Fibroblast of skin of left quadriceps (primary cell): Measurements from ENCODE around the gene NENF.
"Not testable (repeated sequence)": the region's sequence is repeated elsewhere in the genome, so short reads cannot be mapped to it uniquely, and the experiment has no call there.

Source experiments
- DNase-seq, 2 experiments: peaks; one replicate each; pipeline ENCODE4 v3.0.0-alpha.2; 2013; ENCODE audit warnings: low read depth in 2 of 2

NENF gene

DNA sequence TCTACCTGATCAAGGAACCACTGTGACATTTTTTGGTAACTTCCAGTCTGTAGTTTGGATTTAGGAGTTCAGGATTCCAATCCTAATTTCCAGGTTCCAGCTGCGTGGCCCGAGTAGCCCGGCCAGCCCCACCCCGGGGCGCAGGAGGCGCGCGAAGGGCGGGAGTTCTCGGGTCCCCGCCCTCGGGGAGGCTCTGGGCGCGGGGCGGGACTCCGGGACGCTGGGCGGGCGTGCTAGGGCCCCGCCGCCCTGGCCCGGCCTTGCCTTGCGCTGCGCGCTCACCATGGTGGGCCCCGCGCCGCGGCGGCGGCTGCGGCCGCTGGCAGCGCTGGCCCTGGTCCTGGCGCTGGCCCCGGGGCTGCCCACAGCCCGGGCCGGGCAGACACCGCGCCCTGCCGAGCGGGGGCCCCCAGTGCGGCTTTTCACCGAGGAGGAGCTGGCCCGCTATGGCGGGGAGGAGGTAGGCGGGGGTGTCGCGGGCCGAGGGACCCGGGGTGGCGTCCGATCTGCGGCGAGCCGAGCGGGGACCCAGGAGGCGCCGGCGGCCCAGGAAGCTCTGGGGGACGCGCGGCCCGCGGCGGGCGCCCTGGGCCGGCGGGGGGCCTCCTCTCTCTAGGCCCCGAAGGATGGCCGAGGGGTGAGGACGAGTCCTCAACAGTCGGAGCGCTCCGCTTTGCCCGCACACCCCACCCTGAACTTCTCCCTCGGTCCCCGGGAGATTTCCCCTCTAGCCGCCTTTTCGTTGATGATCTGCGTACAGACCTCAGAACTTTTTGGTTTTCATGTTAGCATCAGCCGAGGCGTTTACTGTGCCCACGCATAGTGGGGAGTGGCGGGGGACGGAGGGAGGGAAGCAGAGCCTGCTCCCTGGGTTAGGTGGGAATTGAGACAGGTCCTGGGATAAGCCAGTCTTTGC, at the start of gene NENF:
Gene NENF (plus strand): TSS at position 260 of the 916 bp plus-strand sequence. CDS start 24 bp downstream, at position 284.
- peak; percentile 45 to 52 for DNase-seq

DNA sequence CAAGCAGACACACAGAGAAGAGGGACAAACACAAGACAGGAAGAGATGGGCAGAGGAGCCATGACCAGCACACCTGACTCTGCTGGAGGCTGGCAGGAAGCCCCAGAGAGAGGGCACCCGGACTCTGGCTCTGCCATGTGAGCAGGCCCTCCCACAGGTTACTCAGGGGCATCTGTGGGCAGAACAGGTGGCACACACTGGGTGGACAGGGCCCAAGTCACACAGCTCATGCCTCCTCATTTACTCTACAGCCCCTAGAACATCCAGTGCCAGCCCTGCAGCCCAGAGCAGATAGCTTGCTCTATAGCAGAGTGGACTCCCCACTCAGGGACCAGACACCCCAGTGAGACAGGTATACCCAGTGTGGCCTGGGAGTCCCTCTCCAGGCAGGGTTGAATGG, 46.7 kb upstream of the NENF start:
- DNase-seq, result no peak

DNA sequence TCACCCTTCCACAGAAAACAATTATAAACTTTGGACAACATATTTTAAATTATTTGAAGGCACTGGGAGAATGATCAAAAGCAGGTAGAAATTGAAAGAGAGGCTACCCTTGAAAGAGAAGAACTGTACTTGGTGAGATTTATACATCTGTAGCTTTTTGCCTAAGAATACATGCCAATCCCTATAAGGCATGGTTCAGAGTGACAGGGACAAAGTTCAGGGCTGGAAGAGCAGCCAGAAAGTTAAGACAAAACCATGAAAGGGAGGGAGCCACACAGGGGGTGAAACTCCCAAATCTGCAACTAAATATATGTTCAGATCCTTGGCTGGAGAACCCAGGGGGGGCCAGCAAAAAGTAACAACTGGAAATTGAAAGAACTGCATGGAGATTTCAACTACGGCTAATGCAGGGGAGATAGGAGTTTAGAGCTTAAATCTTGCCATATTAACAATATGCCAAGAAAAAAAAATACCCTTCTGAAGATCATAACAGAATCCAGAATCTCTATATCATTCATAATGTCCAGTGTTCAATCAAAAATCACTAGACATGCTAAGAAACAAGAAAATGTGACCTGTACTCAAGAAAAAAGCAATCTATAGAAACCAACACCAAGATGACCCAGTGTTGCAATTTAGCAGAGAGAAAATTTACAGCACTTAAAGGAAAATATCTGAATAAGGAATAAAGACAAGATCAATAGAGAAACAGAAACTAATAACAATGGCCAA, 43.6 kb upstream of the NENF start:
- no peak for DNase-seq

DNA sequence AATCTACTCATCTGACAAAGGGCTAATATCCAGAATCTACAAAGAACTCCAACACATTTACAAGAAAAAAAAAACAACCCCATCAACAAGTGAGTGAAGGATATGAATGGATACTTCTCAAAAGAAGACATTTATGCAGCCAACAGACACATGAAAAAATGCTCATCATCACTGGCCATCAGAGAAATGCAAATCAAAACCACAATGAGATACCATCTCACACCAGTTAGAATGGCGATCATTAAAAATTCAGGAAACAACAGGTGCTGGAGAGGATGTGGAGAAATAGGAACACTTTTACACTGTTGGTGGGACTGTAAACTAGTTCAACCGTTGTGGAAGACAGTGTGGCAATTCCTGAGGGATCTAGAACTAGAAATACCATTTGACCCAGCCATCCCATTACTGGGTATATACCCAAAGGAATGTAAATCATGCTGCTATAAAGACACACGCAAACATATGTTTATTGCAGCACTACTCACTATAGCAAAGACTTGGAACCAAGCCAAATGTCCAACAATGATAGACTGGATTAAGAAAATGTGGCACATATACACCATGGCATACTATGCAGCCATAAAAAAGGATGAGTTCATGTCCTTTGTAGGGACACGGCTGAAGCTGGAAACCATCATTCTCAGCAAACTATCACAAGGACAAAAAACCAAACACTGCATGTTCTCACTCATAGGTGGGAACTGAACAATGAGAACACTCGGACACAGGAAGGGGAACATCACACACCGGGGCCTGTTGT, 36.9 kb upstream of the NENF start:
- DNase-seq, result not testable (repeated sequence)

- no peak for DNase-seq
Observed at GRCh38 chr1:212396638-212397037, 36.1 kb upstream of the NENF start.

DNA sequence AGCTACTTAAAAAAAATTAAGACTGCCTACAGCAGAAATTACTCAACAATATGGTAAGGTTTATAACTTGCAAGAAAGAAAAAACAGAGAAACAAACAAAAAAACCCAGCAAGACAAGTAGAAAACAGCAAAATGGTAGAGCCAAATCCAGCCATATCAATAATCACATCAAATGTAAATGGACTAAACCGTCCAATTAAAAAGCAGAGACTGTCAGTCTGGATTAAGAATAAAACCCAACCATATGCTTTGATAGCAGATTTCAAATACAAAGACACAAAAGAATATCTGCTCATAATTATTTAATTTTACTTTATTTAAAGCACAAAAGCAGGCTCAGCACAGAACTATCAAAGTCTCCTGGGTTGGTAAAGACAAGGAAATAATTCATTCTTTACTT, 35.5 kb upstream of the NENF start:
- no peak for DNase-seq

GRCh38 chr1:212401042-212401441, 31.7 kb upstream of the NENF start:
- DNase-seq, result no peak

GRCh38 chr1:212401838-212402582, 30.7 kb upstream of the NENF start:
- peak; percentile 13 for DNase-seq

- no peak for DNase-seq
Observed at GRCh38 chr1:212402666-212403321, 29.9 kb upstream of the NENF start.

DNA sequence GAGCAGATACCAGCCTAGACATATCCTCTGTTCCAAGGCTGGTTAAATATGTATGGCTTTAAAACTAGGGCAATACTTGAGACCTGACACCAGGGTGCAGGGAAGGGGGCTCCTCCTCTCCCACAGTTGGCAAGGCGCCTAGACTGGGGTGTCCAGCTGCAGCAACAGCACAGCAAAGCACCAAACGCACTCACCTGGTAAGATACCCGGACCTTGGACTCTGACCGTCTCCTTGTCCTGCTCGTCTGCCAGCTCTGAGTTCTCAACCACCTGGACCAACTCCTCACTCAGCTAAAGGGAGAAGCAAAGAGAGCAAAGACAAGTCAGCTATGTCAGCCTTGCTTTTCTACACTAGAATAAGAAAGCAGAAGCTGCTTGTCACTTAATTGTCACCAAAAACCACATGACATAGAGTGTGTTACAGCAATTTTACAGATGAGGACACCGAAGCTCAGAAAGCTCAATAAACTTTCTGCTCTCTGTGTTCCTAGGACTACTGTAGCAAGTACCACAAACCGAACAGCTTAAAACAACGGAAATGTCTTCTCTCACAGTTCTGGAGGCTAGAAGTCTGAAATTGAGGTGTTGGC, 22.4 kb upstream of the NENF start:
- no peak for DNase-seq

- no peak for DNase-seq
Observed at GRCh38 chr1:212412374-212412773, 20.3 kb upstream of the NENF start.

GRCh38 chr1:212413902-212414327, 18.8 kb upstream of the NENF start:
- DNase-seq, result no peak

GRCh38 chr1:212414328-212415106, 18.2 kb upstream of the NENF start, which contains the start of gene PACC1:
Gene PACC1, minus strand, starts transcription at chr1:212414886. Its CDS starts 129 bp downstream, at chr1:212414757.
- peak; percentile 60 for DNase-seq

DNA sequence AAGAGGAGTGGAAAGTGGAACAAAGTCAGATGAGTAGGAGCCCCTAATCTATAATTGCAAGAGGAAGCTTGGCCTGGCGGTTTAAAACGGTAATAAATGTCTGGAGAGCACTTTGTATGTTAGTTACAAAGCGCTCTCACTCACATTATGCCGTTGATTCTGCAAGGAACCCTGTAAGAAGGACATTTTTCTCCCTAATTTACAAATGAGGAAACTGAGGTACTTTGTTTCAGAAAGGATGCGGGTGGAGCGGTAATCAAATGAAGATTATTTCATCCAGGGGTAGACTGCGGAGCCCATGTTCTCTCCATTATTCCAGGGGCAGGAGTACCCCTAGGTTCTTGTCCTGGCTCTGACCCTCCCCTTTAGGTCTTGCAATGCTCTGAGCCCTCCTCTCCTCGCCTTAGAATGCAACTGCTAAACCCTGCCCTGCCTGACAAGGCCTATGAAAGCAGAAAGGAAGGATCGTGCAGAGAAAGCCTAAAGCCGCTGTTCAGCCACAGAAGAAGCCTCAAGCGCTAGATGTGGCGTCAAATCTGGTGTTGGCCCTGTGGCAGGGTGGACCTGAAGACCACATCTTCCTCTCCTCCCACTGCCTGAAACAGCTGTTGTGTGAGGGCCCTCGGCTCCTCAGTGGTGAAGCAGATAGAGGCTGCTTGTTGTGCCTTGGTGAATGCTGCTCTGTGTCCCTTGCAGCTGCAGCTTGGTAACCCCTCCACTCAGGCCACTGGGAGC, 17.4 kb upstream of the NENF start:
- DNase-seq, result no peak

- DNase-seq, result no peak
Observed at GRCh38 chr1:212421165-212421564, 11.6 kb upstream of the NENF start.

- no peak for DNase-seq
Observed at GRCh38 chr1:212423879-212424278, 8.8 kb upstream of the NENF start.

GRCh38 chr1:212428496-212428895, 4.2 kb upstream of the NENF start:
- DNase-seq, result no peak

- DNase-seq, result peak in 1 of 2 experiments; percentile 25
Observed at GRCh38 chr1:212430416-212430815, 2.3 kb upstream of the NENF start.

DNA sequence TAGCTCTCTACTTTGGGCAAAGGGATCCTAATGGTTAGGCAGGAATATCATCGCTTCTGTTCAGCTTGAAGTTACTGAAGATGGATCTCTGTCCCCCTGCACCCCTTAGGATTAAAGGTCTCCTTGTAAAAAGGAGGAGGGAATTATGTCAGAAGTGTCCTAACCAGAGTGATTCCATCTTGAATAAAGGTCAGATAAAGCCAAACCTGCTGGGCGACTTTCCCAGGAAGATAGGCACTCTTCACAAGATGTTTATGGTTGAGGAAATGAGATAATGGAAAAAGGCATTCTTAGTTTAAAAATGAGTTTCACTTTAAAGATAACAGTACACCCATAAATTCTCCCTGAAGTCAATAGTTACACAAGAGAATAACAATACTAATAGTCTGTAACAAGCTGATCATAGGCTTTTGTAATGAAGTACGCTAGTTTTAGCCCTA, 1.7 kb upstream of the NENF start:
- no peak for DNase-seq
